GM23338 (cell line): ENCODE measurements around the gene CLEC1A.

Source experiments
- CREB1 ChIP-seq: fragments of 250-450 bp; sonication (Bioruptor Pico); IDR thresholded peaks from 2 replicates; pipeline ENCODE4 v1.5.0; 2020; ENCODE audit warnings: low read depth, mild to moderate bottlenecking, moderate library complexity
- CTCF ChIP-seq, 2 experiments: fragments of 200-600 bp in 1 of 2; sonication (generic) in 1 of 2; conservative IDR thresholded peaks; 2 replicates each; pipeline versions ENCODE4 v1.5.1 to v1.6.1; 2016 to 2017; ENCODE audit warnings: antibody characterized with exemption in 2 of 2, low read depth in 2 of 2, mild to moderate bottlenecking in 2 of 2, moderate library complexity in 1 of 2
- EZH2 ChIP-seq: fragments of 200-600 bp; sonication (generic); IDR thresholded peaks from one replicate; pipeline ENCODE4 v1.8.0; 2017; ENCODE audit warnings: antibody characterized with exemption, mild to moderate bottlenecking, low read depth; ENCODE audit not compliant: unreplicated experiment
- EZH2phosphoT487 ChIP-seq: fragments of 200-600 bp; sonication (generic); IDR thresholded peaks from one replicate; pipeline ENCODE4 v1.8.1; 2018; ENCODE audit warnings: antibody characterized with exemption; ENCODE audit not compliant: unreplicated experiment
- JUNB ChIP-seq: IDR thresholded peaks from one replicate; pipeline ENCODE4 v1.6.1; 2016; ENCODE audit warnings: antibody characterized with exemption; ENCODE audit not compliant: unreplicated experiment
- NANOG ChIP-seq: IDR thresholded peaks from 2 replicates; pipeline ENCODE4 v1.6.1; 2016; ENCODE audit warnings: antibody characterized with exemption, borderline replicate concordance
- POLR2AphosphoS5 ChIP-seq: IDR thresholded peaks from 2 replicates; pipeline ENCODE4 v1.6.1; 2016; ENCODE audit warnings: antibody characterized with exemption, low read depth
- REST ChIP-seq: IDR thresholded peaks from one replicate; pipeline ENCODE4 v1.6.1; 2018; ENCODE audit warnings: antibody characterized with exemption; ENCODE audit not compliant: unreplicated experiment
- STAT1 ChIP-seq: IDR thresholded peaks from one replicate; pipeline ENCODE4 v1.6.1; 2016; ENCODE audit warnings: antibody characterized with exemption; ENCODE audit not compliant: unreplicated experiment
- ZNF114 ChIP-seq: fragments of 250-450 bp; sonication (Bioruptor Pico); IDR thresholded peaks from 2 replicates; pipeline ENCODE4 v1.5.0; 2020; ENCODE audit warnings: mild to moderate bottlenecking, moderate library complexity
- ZNF331 ChIP-seq: fragments of 250-450 bp; sonication (Bioruptor Pico); IDR thresholded peaks from 2 replicates; pipeline ENCODE4 v1.5.0; 2020; ENCODE audit warnings: low read depth, mild to moderate bottlenecking, moderate library complexity
- ZNF462 ChIP-seq: fragments of 250-450 bp; sonication (Bioruptor Pico); IDR thresholded peaks from 2 replicates; pipeline ENCODE4 v1.5.0; 2020; ENCODE audit warnings: mild to moderate bottlenecking, moderate library complexity
- TF ChIP-seq, protein P1 (sequence below): IDR thresholded peaks from 2 replicates; pipeline ENCODE4 v1.6.1; 2016; ENCODE audit warnings: antibody characterized with exemption

DNA sequence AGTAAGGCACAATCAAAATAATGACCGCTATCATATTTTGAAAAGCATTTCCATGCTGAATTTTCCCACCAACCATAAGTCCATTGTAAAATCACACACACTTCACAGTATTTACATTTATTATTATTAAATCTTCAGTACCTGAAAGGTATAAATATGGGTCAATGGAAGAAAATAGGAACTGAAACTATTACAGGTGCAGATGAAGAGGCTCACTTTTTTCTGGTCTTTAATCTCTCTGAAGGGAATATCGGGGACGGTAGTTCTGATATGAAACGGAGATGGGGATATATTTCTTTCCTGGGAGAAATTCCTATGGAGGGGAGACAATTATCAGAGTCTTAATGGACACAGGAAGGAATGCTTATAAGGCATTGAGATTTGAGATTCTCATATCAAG, 28.4 kb downstream of the CLEC1A start:
- TF ChIP-seq CTCF (conservative IDR thresholded peaks at IDR 0.05; ENCODE audit: low read depth in 2 of 2) (no peak), ZNF114 (no peak), EZH2 (no peak), POLR2AphosphoS5 (no peak), REST (no peak), EZH2phosphoT487 (no peak), ZNF331 (CRISPR knock-in tag) (no peak), STAT1 (no peak), CREB1 (no peak), JUNB (no peak), NANOG (no peak), ZNF462 (CRISPR knock-in tag) (no peak)
- TF ChIP-seq, protein P1, sequence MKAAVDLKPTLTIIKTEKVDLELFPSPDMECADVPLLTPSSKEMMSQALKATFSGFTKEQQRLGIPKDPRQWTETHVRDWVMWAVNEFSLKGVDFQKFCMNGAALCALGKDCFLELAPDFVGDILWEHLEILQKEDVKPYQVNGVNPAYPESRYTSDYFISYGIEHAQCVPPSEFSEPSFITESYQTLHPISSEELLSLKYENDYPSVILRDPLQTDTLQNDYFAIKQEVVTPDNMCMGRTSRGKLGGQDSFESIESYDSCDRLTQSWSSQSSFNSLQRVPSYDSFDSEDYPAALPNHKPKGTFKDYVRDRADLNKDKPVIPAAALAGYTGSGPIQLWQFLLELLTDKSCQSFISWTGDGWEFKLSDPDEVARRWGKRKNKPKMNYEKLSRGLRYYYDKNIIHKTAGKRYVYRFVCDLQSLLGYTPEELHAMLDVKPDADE = no peak
